ENCODE results near the gene TRIM29.
"Not testable (repeated sequence)": the region's sequence is repeated elsewhere in the genome, so short reads cannot be mapped to it uniquely, and the experiment has no call there.

TRIM29 gene

DNA sequence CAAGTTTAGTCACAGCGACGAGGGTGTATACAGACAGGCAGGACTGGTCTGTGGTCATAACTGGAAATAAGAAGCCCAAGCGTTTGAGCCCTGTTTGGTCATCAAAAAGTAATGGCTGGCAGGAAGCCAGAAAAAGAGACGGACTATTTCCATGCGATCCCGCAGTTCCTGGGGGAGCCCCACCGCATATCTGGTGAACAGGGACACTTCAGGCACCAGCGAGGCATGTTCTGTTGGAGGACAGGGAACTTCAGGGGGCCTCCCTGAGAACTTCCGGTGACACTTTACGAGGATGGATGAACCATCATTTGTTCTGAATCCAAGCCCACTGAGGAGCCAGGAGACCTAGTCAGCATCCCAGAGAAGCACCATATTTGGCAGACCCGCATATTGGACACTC is 29.7 kb upstream of the TRIM29 start:
- Histone ChIP-seq H3K9me3 (no peaks in the 10 kb centered on the region), H3K4me1 (peaks cover 4% of the 10 kb centered on the region; the same call in 1 of the 2 replicates), H3K27me3 (ENCODE audit: low read depth) (peaks cover 12% of the 10 kb centered on the region), H3K4me3 (no peak overlapping the region), H3K36me3 (replicated peaks) (no peaks in the 10 kb centered on the region)
- no peak for DNase-seq (ENCODE audit: low spot score in 2 of 2)
- in situ Hi-C loops (cut with MboI; ENCODE audit: low sequenced_read_pairs), result no loop called here

DNA sequence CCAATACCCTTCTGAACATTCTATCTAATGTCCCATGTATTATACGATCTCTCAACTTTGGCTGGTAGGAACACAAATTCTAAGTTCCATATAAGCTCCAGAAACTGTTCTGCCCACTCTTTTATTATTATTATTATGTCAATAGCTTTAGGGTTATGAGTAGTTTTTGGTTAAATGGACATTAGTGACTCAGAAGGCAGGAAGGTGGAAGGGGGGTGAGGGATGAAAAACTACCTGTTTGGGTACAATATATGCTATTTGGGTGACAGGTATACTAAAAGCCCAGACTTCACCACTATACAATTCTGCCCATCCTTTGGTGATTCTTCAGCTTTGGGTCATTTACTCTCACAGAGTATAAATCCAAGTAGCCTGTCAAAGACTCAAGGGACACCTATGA is 22.5 kb upstream of the TRIM29 start:
- H3K36me3 ChIP-seq (replicated peaks), result no peaks in the 10 kb centered on the region
- H3K4me1 ChIP-seq, result no peaks in the 10 kb centered on the region
- H3K9me3 ChIP-seq, result peaks cover 4% of the 10 kb centered on the region; the same call in 1 of the 2 replicates
- in situ Hi-C loops (cut with MboI; ENCODE audit: low sequenced_read_pairs), result no loop called here
- H3K27me3 ChIP-seq (ENCODE audit: low read depth), result peaks cover 11% of the 10 kb centered on the region
- H3K4me3 ChIP-seq, result no peak overlapping the region
- DNase-seq (ENCODE audit: low spot score in 2 of 2), result no peak

DNA sequence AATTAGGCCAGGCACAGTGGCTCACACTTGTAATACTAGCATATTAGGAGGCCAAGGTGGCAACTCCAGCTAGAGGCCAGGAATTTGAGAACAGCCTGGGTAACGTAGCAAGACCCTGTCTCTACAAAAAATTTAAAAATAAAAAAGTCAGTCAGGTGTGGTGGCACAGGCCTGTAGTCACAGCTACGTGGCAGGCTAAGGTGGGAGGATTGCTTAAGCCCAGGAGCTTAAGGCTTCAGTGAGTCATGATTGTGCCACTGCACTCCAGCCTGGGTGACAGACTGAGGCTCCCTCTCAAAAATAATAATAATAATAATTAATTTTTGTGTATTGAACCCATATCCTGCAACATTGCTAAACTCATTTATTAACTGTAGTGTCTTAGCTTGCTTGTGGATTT is 15.3 kb upstream of the TRIM29 start:
- Histone ChIP-seq H3K4me3 (no peak overlapping the region), H3K36me3 (replicated peaks) (no peaks in the 10 kb centered on the region), H3K9me3 (no peaks in the 10 kb centered on the region), H3K4me1 (no peaks in the 10 kb centered on the region), H3K27me3 (ENCODE audit: low read depth) (peaks cover 25% of the 10 kb centered on the region)
- no peak for DNase-seq (ENCODE audit: low spot score in 2 of 2)
- in situ Hi-C loops (cut with MboI; ENCODE audit: low sequenced_read_pairs), result no loop called here

DNA sequence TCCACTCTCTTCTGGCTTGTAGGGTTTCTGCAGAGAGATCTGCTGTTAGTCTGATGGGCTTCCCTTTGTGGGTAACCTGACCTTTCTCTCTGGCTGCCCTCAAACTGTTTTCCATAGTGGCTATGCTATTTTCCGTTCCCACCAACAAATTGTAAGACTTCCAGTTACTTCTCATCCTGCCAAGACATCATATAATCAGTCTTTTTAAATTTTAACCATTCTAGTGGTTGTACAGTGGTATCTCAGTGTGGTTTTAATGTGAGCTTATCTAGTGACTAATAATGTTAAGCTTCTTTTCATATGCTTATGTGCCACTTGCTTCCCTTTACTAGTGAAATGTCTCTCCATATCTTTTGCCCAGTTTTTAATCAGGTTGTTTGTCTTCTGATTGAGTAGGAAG is 13.6 kb upstream of the TRIM29 start:
- DNase-seq (ENCODE audit: low spot score in 2 of 2), result no peak
- in situ Hi-C loops (cut with MboI; ENCODE audit: low sequenced_read_pairs), result no loop called here
- Histone ChIP-seq H3K4me3 (no peak overlapping the region), H3K36me3 (replicated peaks) (no peaks in the 10 kb centered on the region), H3K27me3 (ENCODE audit: low read depth) (peaks cover 26% of the 10 kb centered on the region), H3K9me3 (no peaks in the 10 kb centered on the region), H3K4me1 (no peaks in the 10 kb centered on the region)

DNA sequence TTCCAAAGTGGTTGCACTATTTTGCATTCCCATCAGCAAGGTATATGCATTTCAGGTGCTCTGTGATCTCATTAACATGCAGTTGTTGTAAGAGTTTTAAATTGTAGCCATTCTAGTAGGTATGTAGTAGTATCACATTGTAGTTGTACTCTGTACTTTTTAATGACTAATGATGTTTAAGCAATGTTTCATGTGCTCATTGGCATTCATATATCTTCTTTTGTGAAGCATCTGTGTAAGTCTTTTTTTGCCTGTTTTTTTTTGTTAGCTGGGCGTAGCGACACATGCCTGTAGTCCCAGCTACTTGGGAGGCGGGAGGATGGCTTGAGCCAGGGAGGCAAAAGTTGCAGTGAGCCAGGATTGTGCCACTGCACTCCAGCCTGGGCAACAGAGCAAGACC is 11.3 kb upstream of the TRIM29 start:
- peaks cover 46% of the 10 kb centered on the region for H3K27me3 ChIP-seq (ENCODE audit: low read depth)
- no peaks in the 10 kb centered on the region for H3K4me1 ChIP-seq
- H3K36me3 ChIP-seq (replicated peaks), result no peaks in the 10 kb centered on the region
- no peak overlapping the region for H3K4me3 ChIP-seq
- in situ Hi-C loops (cut with MboI; ENCODE audit: low sequenced_read_pairs), result no loop called here
- H3K9me3 ChIP-seq, result no peaks in the 10 kb centered on the region
- DNase-seq (ENCODE audit: low spot score in 2 of 2), result no peak

DNA sequence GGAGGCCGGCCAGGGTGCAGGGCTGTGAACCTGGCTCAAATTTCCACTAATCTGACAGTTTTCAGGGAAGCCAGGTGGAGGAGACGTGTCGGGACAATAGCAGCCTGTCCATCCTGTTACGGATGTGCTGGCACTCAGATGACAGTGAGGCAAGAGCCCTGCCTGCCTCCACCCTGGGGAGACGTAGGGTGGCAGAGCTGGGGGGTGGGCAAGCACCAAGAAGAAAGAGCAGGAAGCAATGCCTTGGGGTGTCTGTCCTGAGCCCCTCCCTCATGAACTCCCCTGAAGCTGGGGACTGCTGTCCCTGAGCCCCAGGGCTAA is 10.0 kb upstream of the TRIM29 start:
- no peaks in the 10 kb centered on the region for H3K4me1 ChIP-seq
- DNase-seq (ENCODE audit: low spot score in 2 of 2), result no peak
- in situ Hi-C loops (cut with MboI; ENCODE audit: low sequenced_read_pairs), result no loop called here
- no peaks in the 10 kb centered on the region for H3K9me3 ChIP-seq
- H3K4me3 ChIP-seq, result no peak overlapping the region
- peaks cover 56% of the 10 kb centered on the region for H3K27me3 ChIP-seq (ENCODE audit: low read depth)
- H3K36me3 ChIP-seq (replicated peaks), result no peaks in the 10 kb centered on the region

DNA sequence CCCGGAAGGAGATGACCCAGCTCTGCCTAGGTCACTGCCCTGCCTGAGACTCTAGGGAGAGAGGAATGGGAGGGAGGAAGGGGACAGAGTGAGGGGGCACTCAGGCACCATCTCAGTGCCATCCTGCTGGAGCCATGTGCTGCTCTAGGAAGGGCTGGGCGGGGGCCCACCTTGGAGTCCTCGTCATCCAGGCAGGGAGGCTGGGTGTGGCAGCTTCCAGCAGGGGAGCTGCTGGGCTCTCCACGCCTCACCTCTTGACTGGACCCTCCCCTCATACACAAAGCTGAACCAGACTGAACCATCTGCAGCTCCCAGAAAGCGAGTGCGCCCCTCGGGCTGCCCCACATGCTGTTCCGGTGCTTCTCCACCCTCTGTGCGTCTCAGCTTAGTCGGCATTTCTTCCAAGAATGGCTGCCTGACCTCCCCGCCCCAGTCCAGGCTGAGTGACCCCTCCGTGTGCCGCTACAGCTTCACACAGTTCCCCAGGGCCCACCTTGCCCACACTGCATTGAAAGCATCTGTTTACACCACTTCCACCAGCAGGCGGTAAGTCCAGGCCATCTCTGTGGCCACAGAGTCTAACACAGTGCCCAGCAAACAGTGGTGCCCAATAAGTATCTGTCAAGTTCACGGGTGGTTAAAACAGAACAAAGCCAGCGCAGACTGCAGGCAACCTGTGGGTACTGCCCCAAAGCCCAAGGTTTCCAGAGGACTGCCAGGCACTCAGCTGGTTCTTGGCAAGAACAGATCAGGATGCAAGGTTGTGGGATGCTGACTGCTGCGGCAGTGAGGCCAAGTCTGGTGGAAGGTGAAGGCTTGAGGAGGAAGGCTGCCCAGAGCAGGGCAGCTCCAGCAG is 9.4 kb upstream of the TRIM29 start:
- no peaks in the 10 kb centered on the region for H3K36me3 ChIP-seq (replicated peaks)
- no peak for DNase-seq (ENCODE audit: low spot score in 2 of 2)
- in situ Hi-C loops (cut with MboI; ENCODE audit: low sequenced_read_pairs), result no loop called here
- no peak overlapping the region for H3K4me3 ChIP-seq
- H3K27me3 ChIP-seq (ENCODE audit: low read depth), result peaks cover 56% of the 10 kb centered on the region
- H3K9me3 ChIP-seq, result no peaks in the 10 kb centered on the region
- no peaks in the 10 kb centered on the region for H3K4me1 ChIP-seq

DNA sequence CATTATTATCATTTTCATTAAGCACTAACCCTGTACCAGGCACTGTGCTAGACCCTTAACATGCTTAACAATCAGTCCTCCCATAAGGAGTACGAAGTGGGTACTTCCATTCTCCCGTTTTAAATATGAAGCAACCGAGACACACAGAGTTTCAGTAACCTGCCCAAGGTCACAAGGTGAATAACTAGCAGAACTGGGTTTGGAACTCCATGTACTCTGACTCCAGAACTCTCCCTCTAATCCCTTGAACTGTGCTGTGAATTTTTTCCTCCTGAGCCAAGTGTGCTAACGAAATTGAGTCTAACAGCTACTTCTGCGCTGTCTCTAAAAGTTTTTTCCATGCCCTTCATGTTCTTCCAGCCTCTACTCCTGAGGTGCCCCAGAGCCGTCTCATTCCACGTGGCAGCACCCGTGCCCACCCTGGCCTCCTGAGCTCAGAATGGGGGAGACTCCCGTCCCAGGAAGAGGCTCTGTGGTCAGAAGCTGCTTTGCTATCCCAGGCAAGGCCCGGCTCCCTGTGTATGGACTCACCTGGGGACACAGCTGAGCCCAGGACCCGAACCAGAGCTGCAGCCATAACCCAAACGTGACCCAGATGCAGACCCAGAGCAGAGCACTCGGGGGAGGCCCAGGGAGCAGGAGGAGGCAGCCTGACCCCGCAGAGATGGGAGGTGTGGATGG is 8.6 kb upstream of the TRIM29 start:
- Histone ChIP-seq H3K9me3 (no peaks in the 10 kb centered on the region), H3K4me3 (no peak overlapping the region), H3K4me1 (no peaks in the 10 kb centered on the region), H3K36me3 (replicated peaks) (no peaks in the 10 kb centered on the region), H3K27me3 (ENCODE audit: low read depth) (peaks cover 56% of the 10 kb centered on the region)
- DNase-seq (ENCODE audit: low spot score in 2 of 2), result no peak
- in situ Hi-C loops (cut with MboI; ENCODE audit: low sequenced_read_pairs), result no loop called here

DNA sequence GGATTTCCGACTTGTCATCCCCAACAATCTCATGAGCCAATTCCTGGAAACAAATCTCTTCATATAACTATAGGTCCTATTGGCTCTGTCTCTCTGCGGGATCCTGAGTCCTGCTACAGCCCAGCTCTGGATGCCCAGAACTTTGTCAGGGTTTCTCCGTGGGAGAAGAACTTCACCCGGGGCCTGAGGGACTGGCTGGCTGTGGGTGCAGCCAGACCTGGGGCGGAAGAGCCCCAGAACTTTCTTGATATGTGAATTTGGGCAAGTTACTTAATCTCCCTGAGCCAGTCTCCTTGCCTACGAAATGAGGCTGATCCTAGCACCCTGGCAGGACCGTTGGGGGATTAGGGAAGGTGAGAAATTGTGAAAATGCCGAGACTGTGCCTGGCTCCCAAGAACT is 6.6 kb upstream of the TRIM29 start:
- in situ Hi-C loops (cut with MboI; ENCODE audit: low sequenced_read_pairs), result no loop called here
- DNase-seq (ENCODE audit: low spot score in 2 of 2), result no peak
- Histone ChIP-seq H3K4me3 (no peak overlapping the region), H3K9me3 (no peaks in the 10 kb centered on the region), H3K4me1 (no peaks in the 10 kb centered on the region), H3K27me3 (ENCODE audit: low read depth) (peaks cover 41% of the 10 kb centered on the region), H3K36me3 (replicated peaks) (no peaks in the 10 kb centered on the region)

DNA sequence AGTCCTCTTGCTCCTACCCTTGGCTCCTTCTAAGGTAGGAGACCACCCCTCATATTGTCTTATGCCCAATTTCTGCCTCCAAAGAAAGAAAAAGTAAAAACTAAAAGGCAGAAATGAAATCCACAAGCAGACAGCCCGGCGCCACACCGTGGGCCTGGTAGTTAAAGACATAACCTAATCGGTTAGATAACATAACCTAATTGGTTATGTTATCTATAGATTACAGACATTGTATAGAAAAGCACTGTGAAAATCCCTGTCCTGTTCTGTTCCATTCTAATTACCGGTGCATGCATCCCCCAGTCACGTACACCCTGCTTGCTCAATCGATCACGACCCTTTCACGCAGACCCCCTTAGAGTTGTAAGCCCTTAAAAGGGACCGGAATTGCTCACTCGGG is 5.6 kb upstream of the TRIM29 start:
- H3K9me3 ChIP-seq; H3K36me3 ChIP-seq (replicated peaks); H3K4me3 ChIP-seq; DNase-seq (ENCODE audit: low spot score in 2 of 2); H3K4me1 ChIP-seq; in situ Hi-C loops (cut with MboI; ENCODE audit: low sequenced_read_pairs): not testable (repeated sequence)
- H3K27me3 ChIP-seq (ENCODE audit: low read depth), result peaks cover 36% of the 10 kb centered on the region

DNA sequence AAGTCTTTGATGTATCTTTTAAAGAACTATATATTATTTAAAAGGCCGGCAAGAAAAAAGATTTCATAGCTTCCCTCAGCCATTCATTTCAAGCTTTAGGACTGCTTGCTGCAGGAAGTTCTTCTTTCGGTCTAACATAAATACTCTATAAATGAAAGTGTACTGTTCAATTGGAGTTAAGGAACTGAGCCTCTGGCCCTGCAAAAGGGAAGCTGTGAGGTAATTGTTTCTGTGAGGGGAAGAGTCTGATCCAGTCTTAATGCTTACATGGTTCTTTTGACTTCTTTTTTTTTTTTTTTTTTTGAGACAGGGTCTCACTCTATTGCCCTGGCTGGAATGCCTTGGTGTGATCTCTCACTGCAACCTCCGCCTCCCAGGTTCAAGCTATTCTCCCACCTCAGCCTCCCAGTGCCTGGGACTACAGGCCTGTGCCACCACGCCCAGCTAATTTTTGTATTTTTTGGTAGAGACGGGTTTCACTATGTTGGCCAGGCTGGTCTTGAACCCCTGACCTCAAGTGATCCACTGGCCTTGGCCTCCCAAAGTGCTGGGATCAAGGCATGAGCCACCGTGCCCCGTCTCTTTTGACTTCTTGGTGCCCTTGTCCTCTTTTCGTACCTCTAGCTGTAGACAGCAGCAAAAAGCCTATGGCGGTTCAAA is 4.7 kb upstream of the TRIM29 start:
- Histone ChIP-seq H3K9me3 (no peaks in the 10 kb centered on the region), H3K27me3 (ENCODE audit: low read depth) (peaks cover 32% of the 10 kb centered on the region), H3K4me3 (no peak overlapping the region), H3K36me3 (replicated peaks) (no peaks in the 10 kb centered on the region), H3K4me1 (no peaks in the 10 kb centered on the region)
- in situ Hi-C loops (cut with MboI; ENCODE audit: low sequenced_read_pairs), result no loop called here
- DNase-seq (ENCODE audit: low spot score in 2 of 2), result no peak

DNA sequence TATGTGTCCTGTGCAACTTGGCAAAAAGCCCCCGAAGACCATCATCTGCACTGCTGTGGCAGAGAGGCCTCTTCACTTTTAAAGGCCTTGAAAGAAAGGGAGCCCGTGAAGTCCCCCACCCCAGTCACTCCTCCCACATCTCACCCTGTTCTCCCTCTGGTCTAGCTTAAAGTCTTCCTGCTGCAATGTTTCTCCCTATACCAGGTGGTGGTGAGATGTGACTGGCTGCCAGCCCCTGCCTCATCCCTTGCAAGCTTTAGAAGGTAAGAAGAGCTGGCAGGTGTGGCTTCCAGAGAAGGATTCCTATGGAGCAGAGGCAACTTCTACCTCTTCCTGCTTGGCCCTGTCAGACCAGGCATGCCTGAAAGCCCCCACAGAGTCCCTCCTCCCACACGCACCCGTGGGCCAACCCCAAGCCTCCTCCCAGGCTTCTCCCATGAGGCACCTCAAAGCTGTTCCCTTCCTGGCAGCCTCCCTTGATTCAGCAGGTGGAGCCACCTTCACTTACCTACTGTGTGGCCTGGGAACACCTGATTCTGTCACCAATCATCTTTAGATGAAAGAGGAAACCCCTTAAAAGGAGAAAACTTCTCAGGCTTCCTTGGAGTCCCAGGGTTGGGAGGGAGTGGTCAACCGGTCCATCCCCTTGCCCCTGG is 4.0 kb upstream of the TRIM29 start:
- H3K4me1 ChIP-seq, result no peaks in the 10 kb centered on the region

DNA sequence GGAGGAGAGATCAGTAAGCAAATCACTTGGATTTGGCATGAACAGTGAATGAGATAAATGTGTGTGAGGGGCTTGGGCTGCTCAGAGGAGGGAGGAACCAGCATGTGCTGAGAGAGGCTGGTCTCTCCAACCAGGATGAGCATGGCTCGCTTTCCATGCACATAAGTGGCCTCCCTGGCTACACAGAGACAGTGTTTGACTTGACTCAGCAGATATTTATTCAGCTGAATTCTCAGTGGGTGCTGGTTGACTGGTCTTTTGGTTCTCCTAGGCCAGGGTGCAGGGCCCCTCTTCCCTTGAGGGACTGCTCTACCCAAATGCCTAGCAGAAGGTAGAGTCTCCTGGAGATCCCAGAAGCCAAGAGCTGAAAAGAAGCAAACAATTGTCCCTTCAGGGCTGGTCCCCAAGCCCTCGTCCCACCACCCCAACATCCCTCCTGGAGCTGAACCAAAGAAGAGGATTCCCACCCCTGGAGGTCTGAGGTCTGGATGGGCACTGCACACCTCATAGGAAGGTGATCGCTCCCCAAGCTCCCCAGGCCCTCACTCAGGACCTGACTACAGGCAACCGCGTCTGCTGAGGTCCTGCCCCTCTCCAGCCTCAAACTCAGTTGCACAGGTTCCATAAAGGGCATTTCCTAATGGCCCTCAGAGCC is 3.3 kb upstream of the TRIM29 start:
- DNase-seq (ENCODE audit: low spot score in 2 of 2), result no peak
- Histone ChIP-seq H3K36me3 (replicated peaks) (no peaks in the 10 kb centered on the region), H3K4me3 (no peak overlapping the region), H3K27me3 (ENCODE audit: low read depth) (peaks cover 32% of the 10 kb centered on the region), H3K9me3 (no peaks in the 10 kb centered on the region), H3K4me1 (no peaks in the 10 kb centered on the region)
- in situ Hi-C loops (cut with MboI; ENCODE audit: low sequenced_read_pairs), result no loop called here

More for the DNA sequence above, 4.0 kb upstream of the TRIM29 start:
- in situ Hi-C loops (cut with MboI; ENCODE audit: low sequenced_read_pairs), result no loop called here
- no peaks in the 10 kb centered on the region for H3K9me3 ChIP-seq
- no peaks in the 10 kb centered on the region for H3K36me3 ChIP-seq (replicated peaks)
- no peak overlapping the region for H3K4me3 ChIP-seq
- DNase-seq (ENCODE audit: low spot score in 2 of 2), result no peak
- peaks cover 32% of the 10 kb centered on the region for H3K27me3 ChIP-seq (ENCODE audit: low read depth)
